Dendritic cell treated with granulocyte-macrophage colony-stimulating factor and Interleukin-4, amounts not matched to agents 40 ng/mL and 50 ng/mL, for 4 days (primary cell): ENCODE data around the gene TACC3.

Experiments used
- H3K27ac Mint-ChIP-seq: one replicate; pipeline ENCODE4 v1.8.0; 2022; ENCODE audit warnings: mild to moderate bottlenecking, mixed read lengths
- H3K27me3 Mint-ChIP-seq: one replicate; pipeline ENCODE4 v1.8.0; 2022; ENCODE audit warnings: mild to moderate bottlenecking, mixed read lengths
- H3K36me3 Mint-ChIP-seq: one replicate; pipeline ENCODE4 v1.8.0; 2022; ENCODE audit warnings: low read depth, mixed read lengths
- H3K4me1 Mint-ChIP-seq: one replicate; pipeline ENCODE4 v1.8.0; 2022; ENCODE audit warnings: low read depth, mixed read lengths
- H3K4me3 Mint-ChIP-seq: one replicate; pipeline ENCODE4 v1.8.0; 2022; ENCODE audit warnings: mild to moderate bottlenecking, moderate library complexity, mixed read lengths
- H3K9me3 Mint-ChIP-seq: one replicate; pipeline ENCODE4 v1.8.0; 2022; ENCODE audit warnings: mixed read lengths
- intact Hi-C: fragments of 100-400 bp; cut with micrococcal nuclease; formaldehyde crosslinking; loops from one replicate; pipeline ENCODE4 v1.15.0; 2022

Gene TACC3

GRCh38 chr4:1768367-1769034, 47.2 kb downstream of the TACC3 start:
- intact Hi-C loops, result no loop called here
- Mint-ChIP-seq H3K27ac (no peak overlapping the region), H3K4me1 (no peaks in the 10 kb centered on the region), H3K4me3 (no peak overlapping the region), H3K9me3 (no peaks in the 10 kb centered on the region), H3K27me3 (peaks cover 77% of the 10 kb centered on the region), H3K36me3 (no peaks in the 10 kb centered on the region)

GRCh38 chr4:1769692-1770091, 48.4 kb downstream of the TACC3 start:
- no peaks in the 10 kb centered on the region for H3K4me1 Mint-ChIP-seq

GRCh38 chr4:1770245-1770644, 48.9 kb downstream of the TACC3 start:
- Mint-ChIP-seq H3K27me3 (peaks cover 59% of the 10 kb centered on the region), H3K27ac (no peak overlapping the region), H3K9me3 (no peaks in the 10 kb centered on the region), H3K4me3 (no peak overlapping the region), H3K36me3 (no peaks in the 10 kb centered on the region), H3K4me1 (no peaks in the 10 kb centered on the region)
- intact Hi-C loops, result no loop called here

More at GRCh38 chr4:1769692-1770091, 48.4 kb downstream of the TACC3 start:
- Mint-ChIP-seq H3K27me3 (peaks cover 65% of the 10 kb centered on the region), H3K4me3 (no peak overlapping the region), H3K36me3 (no peaks in the 10 kb centered on the region), H3K27ac (no peak overlapping the region), H3K9me3 (no peaks in the 10 kb centered on the region)
- intact Hi-C loops, result no loop called here

- Mint-ChIP-seq H3K4me1 (no peaks in the 10 kb centered on the region), H3K36me3 (no peaks in the 10 kb centered on the region)
- intact Hi-C loops, result no loop called here
Measured at GRCh38 chr4:1770791-1771231, 49.5 kb downstream of the TACC3 start.

GRCh38 chr4:1771555-1772305, 50.4 kb downstream of the TACC3 start:
- Mint-ChIP-seq H3K27ac (no peak overlapping the region), H3K4me1 (no peaks in the 10 kb centered on the region), H3K9me3 (no peaks in the 10 kb centered on the region), H3K27me3 (peaks cover 45% of the 10 kb centered on the region), H3K36me3 (no peaks in the 10 kb centered on the region), H3K4me3 (no peak overlapping the region)
- intact Hi-C loops, result no loop called here

More at GRCh38 chr4:1770791-1771231, 49.5 kb downstream of the TACC3 start:
- no peak overlapping the region for H3K4me3 Mint-ChIP-seq
- H3K27ac Mint-ChIP-seq, result no peak overlapping the region
- peaks cover 54% of the 10 kb centered on the region for H3K27me3 Mint-ChIP-seq
- no peaks in the 10 kb centered on the region for H3K9me3 Mint-ChIP-seq

GRCh38 chr4:1772853-1773538, 51.7 kb downstream of the TACC3 start:
- no peaks in the 10 kb centered on the region for H3K36me3 Mint-ChIP-seq
- peaks cover 45% of the 10 kb centered on the region for H3K27me3 Mint-ChIP-seq
- no peak overlapping the region for H3K4me3 Mint-ChIP-seq
- intact Hi-C loops, result no loop called here
- no peak overlapping the region for H3K27ac Mint-ChIP-seq
- H3K9me3 Mint-ChIP-seq, result no peaks in the 10 kb centered on the region
- no peaks in the 10 kb centered on the region for H3K4me1 Mint-ChIP-seq

GRCh38 chr4:1773754-1774153, 52.4 kb downstream of the TACC3 start:
- Mint-ChIP-seq H3K9me3 (no peaks in the 10 kb centered on the region), H3K36me3 (no peaks in the 10 kb centered on the region), H3K27ac (no peak overlapping the region), H3K4me1 (no peaks in the 10 kb centered on the region), H3K4me3 (no peak overlapping the region), H3K27me3 (peaks cover 37% of the 10 kb centered on the region)
- intact Hi-C loops, result no loop called here

GRCh38 chr4:1775731-1776500, 54.6 kb downstream of the TACC3 start:
- no peaks in the 10 kb centered on the region for H3K4me1 Mint-ChIP-seq
- intact Hi-C loops, result no loop called here
- H3K9me3 Mint-ChIP-seq, result no peaks in the 10 kb centered on the region
- H3K27ac Mint-ChIP-seq, result no peak overlapping the region
- peaks cover 18% of the 10 kb centered on the region for H3K27me3 Mint-ChIP-seq
- H3K4me3 Mint-ChIP-seq, result no peak overlapping the region
- H3K36me3 Mint-ChIP-seq, result no peaks in the 10 kb centered on the region

- peaks cover 12% of the 10 kb centered on the region for H3K27me3 Mint-ChIP-seq
Measured at GRCh38 chr4:1776521-1777161, 55.3 kb downstream of the TACC3 start.

GRCh38 chr4:1777822-1778641, 56.7 kb downstream of the TACC3 start:
- intact Hi-C loops, result no loop called here
- Mint-ChIP-seq H3K27me3 (peaks cover 2% of the 10 kb centered on the region), H3K9me3 (no peaks in the 10 kb centered on the region), H3K4me3 (no peak overlapping the region), H3K4me1 (no peaks in the 10 kb centered on the region), H3K27ac (no peak overlapping the region), H3K36me3 (no peaks in the 10 kb centered on the region)

More at GRCh38 chr4:1776521-1777161, 55.3 kb downstream of the TACC3 start:
- no peak overlapping the region for H3K27ac Mint-ChIP-seq
- no peaks in the 10 kb centered on the region for H3K4me1 Mint-ChIP-seq
- H3K36me3 Mint-ChIP-seq, result no peaks in the 10 kb centered on the region
- intact Hi-C loops, result no loop called here
- H3K4me3 Mint-ChIP-seq, result no peak overlapping the region
- H3K9me3 Mint-ChIP-seq, result no peaks in the 10 kb centered on the region

GRCh38 chr4:1778642-1779392, 57.5 kb downstream of the TACC3 start:
- Mint-ChIP-seq H3K9me3 (no peaks in the 10 kb centered on the region), H3K4me3 (no peak overlapping the region), H3K27ac (no peak overlapping the region), H3K27me3 (peaks cover 2% of the 10 kb centered on the region), H3K4me1 (no peaks in the 10 kb centered on the region), H3K36me3 (no peaks in the 10 kb centered on the region)
- intact Hi-C loops, result no loop called here
